H9 (cell line): ENCODE measurements around the gene PLCXD1. TPM values are rescaled to one million over a fixed set of nuclear protein-coding genes. Genes with fewer than 3 reads are reported as not detected.

Experiments
- DNase-seq: peaks from one replicate; pipeline ENCODE4 v3.0.0-alpha.2; 2017
- H2AFZ ChIP-seq: one replicate; pipeline ENCODE4 v1.6.1; 2013; ENCODE audit warnings: mild to moderate bottlenecking, low read length, control low read depth, moderate library complexity
- H2AK5ac ChIP-seq: 2 replicates; pipeline ENCODE4 v1.6.1; 2013; ENCODE audit warnings: low read length, control low read depth, mixed read lengths; ENCODE audit not compliant: insufficient read length
- H2BK120ac ChIP-seq: one replicate; pipeline ENCODE4 v1.6.1; 2013; ENCODE audit warnings: low read depth, mild to moderate bottlenecking, low read length, control low read depth, inconsistent platforms; ENCODE audit not compliant: poor library complexity, severe bottlenecking
- H2BK12ac ChIP-seq: 2 replicates; pipeline ENCODE4 v1.6.1; 2013; ENCODE audit warnings: low read length, control low read depth, mixed read lengths, low read depth; ENCODE audit not compliant: insufficient read length
- H2BK15ac ChIP-seq: 2 replicates; pipeline ENCODE4 v1.6.1; 2013; ENCODE audit warnings: low read depth, low read length, control low read depth
- H2BK20ac ChIP-seq: one replicate; pipeline ENCODE4 v1.6.1; 2013; ENCODE audit warnings: low read depth, mild to moderate bottlenecking, low read length, control low read depth, inconsistent platforms; ENCODE audit not compliant: poor library complexity, severe bottlenecking
- H2BK5ac ChIP-seq: 2 replicates; pipeline ENCODE4 v1.6.1; 2013; ENCODE audit warnings: low read length, control low read depth, mixed read lengths; ENCODE audit not compliant: insufficient read length
- H3K14ac ChIP-seq: 2 replicates; pipeline ENCODE4 v1.6.1; 2013; ENCODE audit warnings: low read length, control low read depth; ENCODE audit not compliant: insufficient read depth
- H3K18ac ChIP-seq: 2 replicates; pipeline ENCODE4 v1.6.1; 2013; ENCODE audit warnings: low read depth, mild to moderate bottlenecking, mixed read lengths, low read length, control low read depth; ENCODE audit not compliant: insufficient read length
- H3K23ac ChIP-seq: 2 replicates; pipeline ENCODE4 v1.6.1; 2013; ENCODE audit warnings: low read length, control low read depth, mixed read lengths, low read depth; ENCODE audit not compliant: insufficient read length
- H3K23me2 ChIP-seq: 2 replicates; pipeline ENCODE4 v1.6.1; 2013; ENCODE audit warnings: low read depth, mild to moderate bottlenecking, mixed read lengths, low read length, control low read depth; ENCODE audit not compliant: insufficient read length, poor library complexity, severe bottlenecking
- H3K27ac ChIP-seq: 2 replicates; pipeline ENCODE4 v1.5.1; 2013; ENCODE audit warnings: low read length, control low read depth, mixed read lengths, low read depth; ENCODE audit not compliant: insufficient read length
- H3K27me3 ChIP-seq: 2 replicates; pipeline ENCODE4 v1.6.1; 2013; ENCODE audit warnings: low read length, control low read depth, inconsistent platforms; ENCODE audit not compliant: insufficient read depth
- H3K4ac ChIP-seq: 2 replicates; pipeline ENCODE4 v1.6.1; 2013; ENCODE audit warnings: low read depth, mild to moderate bottlenecking, control low read depth, inconsistent platforms, low read length, moderate library complexity
- H3K4me1 ChIP-seq: 2 replicates; pipeline ENCODE4 v1.6.1; 2013; ENCODE audit warnings: low read length, control low read depth, inconsistent platforms; ENCODE audit not compliant: insufficient read depth
- H3K4me2 ChIP-seq: 2 replicates; pipeline ENCODE4 v1.6.1; 2013; ENCODE audit warnings: low read length, control low read depth, mixed read lengths; ENCODE audit not compliant: insufficient read length, insufficient read depth
- H3K56ac ChIP-seq: 2 replicates; pipeline ENCODE4 v1.6.1; 2013; ENCODE audit warnings: low read depth, mild to moderate bottlenecking, mixed read lengths, low read length, control low read depth; ENCODE audit not compliant: insufficient read length
- H3K79me1 ChIP-seq: 2 replicates; pipeline ENCODE4 v1.6.1; 2013; ENCODE audit warnings: low read depth, mild to moderate bottlenecking, moderate library complexity, low read length, control low read depth, inconsistent platforms; ENCODE audit not compliant: insufficient read depth, poor library complexity, severe bottlenecking
- H3K79me2 ChIP-seq: 2 replicates; pipeline ENCODE4 v1.6.1; 2013; ENCODE audit warnings: low read length, control low read depth, inconsistent platforms; ENCODE audit not compliant: insufficient read depth
- H3K9ac ChIP-seq: 2 replicates; pipeline ENCODE4 v1.6.1; 2013; ENCODE audit warnings: low read length, control low read depth, mixed read lengths; ENCODE audit not compliant: insufficient read length; ENCODE audit errors: extremely low read depth
- H3K9me3 ChIP-seq: one replicate; pipeline ENCODE4 v1.6.1; 2013; ENCODE audit warnings: low read depth, low read length, inconsistent platforms; ENCODE audit not compliant: control insufficient read depth
- H3T11ph ChIP-seq: one replicate; pipeline ENCODE4 v1.6.1; 2013; ENCODE audit warnings: mild to moderate bottlenecking, low read length, control low read depth, inconsistent platforms
- H4K20me1 ChIP-seq: one replicate; pipeline ENCODE4 v1.6.1; 2013; ENCODE audit not compliant: control insufficient read depth, insufficient read length, insufficient read depth
- H4K5ac ChIP-seq: 2 replicates; pipeline ENCODE4 v1.6.1; 2013; ENCODE audit warnings: low read depth, mild to moderate bottlenecking, mixed read lengths, low read length, control low read depth; ENCODE audit not compliant: insufficient read length
- H4K8ac ChIP-seq: replicated peaks from 2 replicates; pipeline ENCODE4 v1.6.1; 2013; ENCODE audit warnings: low read length, control low read depth, mixed read lengths, low read depth; ENCODE audit not compliant: insufficient read length
- H4K91ac ChIP-seq: 2 replicates; pipeline ENCODE4 v1.6.1; 2013; ENCODE audit warnings: low read depth, mild to moderate bottlenecking, moderate library complexity, mixed read lengths, low read length, control low read depth; ENCODE audit not compliant: insufficient read length
- H3K27ac Mint-ChIP-seq, 3 experiments: 2 replicates in 2 of 3; 3 replicates in 1 of 3; pipeline ENCODE4 v1.8.0; 2020 to 2021; ENCODE audit warnings: mixed read lengths in 3 of 3, mild to moderate bottlenecking in 1 of 3, moderate library complexity in 1 of 3
- H3K27me3 Mint-ChIP-seq: 2 replicates; pipeline ENCODE4 v1.8.0; 2021; ENCODE audit warnings: low read depth, mild to moderate bottlenecking, moderate library complexity, mixed read lengths
- H3K36me3 Mint-ChIP-seq, 3 experiments: 2 replicates in 2 of 3; 3 replicates in 1 of 3; pipeline ENCODE4 v1.8.0; 2020 to 2021; ENCODE audit warnings: low read depth in 3 of 3, mixed read lengths in 3 of 3; ENCODE audit not compliant: insufficient read depth in 1 of 3
- H3K4me1 Mint-ChIP-seq, 2 experiments: 2 replicates each; pipeline ENCODE4 v1.8.0; 2020; ENCODE audit warnings: mixed read lengths in 2 of 2
- H3K4me3 Mint-ChIP-seq, 2 experiments: 2 replicates in 1 of 2; 3 replicates in 1 of 2; pipeline ENCODE4 v1.8.0; 2020 to 2021; ENCODE audit warnings: mild to moderate bottlenecking in 2 of 2, mixed read lengths in 2 of 2, moderate library complexity in 1 of 2
- H3K9me3 Mint-ChIP-seq, 2 experiments: 2 replicates in 1 of 2; 3 replicates in 1 of 2; pipeline ENCODE4 v1.8.0; 2020; ENCODE audit warnings: mild to moderate bottlenecking in 2 of 2, mixed read lengths in 2 of 2, moderate library complexity in 1 of 2
- WGBS: extraction: QIAGEN DNeasy Blood & Tissue Kit; methylation state at CpG from one replicate; pipeline ENCODE4 v1.1.7; 2013; ENCODE audit warnings: missing lambda C conversion rate, low lambda C conversion rate, mixed read lengths; ENCODE audit not compliant: insufficient read length; ENCODE audit errors: extremely low coverage; 5-methylcytosine and 5-hydroxymethylcytosine counted together
- total RNA-seq: library from RNA; stranded (reverse); gene quantifications from 2 replicates; pipeline ENCODE4 v1.2.1, GENCODE V29; 2021
- TF ChIP-seq, protein P1 (sequence below): fragments of 200-600 bp; sonication (generic); conservative IDR thresholded peaks from 3 replicates; pipeline ENCODE4 v1.8.0; 2021; ENCODE audit warnings: antibody characterized with exemption, mild to moderate bottlenecking

Gene PLCXD1
- total RNA-seq, 1 experiment from 2014 or later = 96.5 TPM

GRCh38 chrX:259692-260355 is 21.4 kb upstream of the PLCXD1 start:
- Histone ChIP-seq H2AFZ (no peak overlapping the region), H3K4me2 (peak overlapping the region; percentile 26), H4K5ac (no peak overlapping the region), H3K9ac (no peak overlapping the region), H3K9me3 (no peaks in the 10 kb centered on the region), H3K79me1 (no peaks in the 10 kb centered on the region), H3K4ac (no peak overlapping the region), H3K79me2 (no peaks in the 10 kb centered on the region), H2BK5ac (no peak overlapping the region), H3K27me3 (no peaks in the 10 kb centered on the region), H2BK20ac (no peak overlapping the region), H2AK5ac (no peak overlapping the region), H3K23me2 (no peaks in the 10 kb centered on the region), H3K4me1 (no peaks in the 10 kb centered on the region), H4K20me1 (no peaks in the 10 kb centered on the region), H3K18ac (no peak overlapping the region), H2BK12ac (no peak overlapping the region), H2BK15ac (no peak overlapping the region), H3K56ac (no peak overlapping the region), H4K8ac (no peak overlapping the region), H3K23ac (no peak overlapping the region), H3K27ac (no peak overlapping the region), H4K91ac (no peak overlapping the region), H3T11ph (no peak overlapping the region), H3K14ac (no peak overlapping the region), H2BK120ac (no peak overlapping the region)
- H3K4me3 Mint-ChIP-seq = peak overlapping the region in 1 of 2 experiments; percentile 22; a peak in 1 of 5 replicates
- DNase-seq = peak; percentile 93
- H3K9me3 Mint-ChIP-seq = peaks cover 2 to 3% of the 10 kb centered on the region in 2 experiments; a peak in 2 of 5 replicates
- peak overlapping the region in 2 of 3 experiments; percentile 58 to 89; a peak in 3 of 7 replicates for H3K27ac Mint-ChIP-seq
- TF ChIP-seq, protein P1, sequence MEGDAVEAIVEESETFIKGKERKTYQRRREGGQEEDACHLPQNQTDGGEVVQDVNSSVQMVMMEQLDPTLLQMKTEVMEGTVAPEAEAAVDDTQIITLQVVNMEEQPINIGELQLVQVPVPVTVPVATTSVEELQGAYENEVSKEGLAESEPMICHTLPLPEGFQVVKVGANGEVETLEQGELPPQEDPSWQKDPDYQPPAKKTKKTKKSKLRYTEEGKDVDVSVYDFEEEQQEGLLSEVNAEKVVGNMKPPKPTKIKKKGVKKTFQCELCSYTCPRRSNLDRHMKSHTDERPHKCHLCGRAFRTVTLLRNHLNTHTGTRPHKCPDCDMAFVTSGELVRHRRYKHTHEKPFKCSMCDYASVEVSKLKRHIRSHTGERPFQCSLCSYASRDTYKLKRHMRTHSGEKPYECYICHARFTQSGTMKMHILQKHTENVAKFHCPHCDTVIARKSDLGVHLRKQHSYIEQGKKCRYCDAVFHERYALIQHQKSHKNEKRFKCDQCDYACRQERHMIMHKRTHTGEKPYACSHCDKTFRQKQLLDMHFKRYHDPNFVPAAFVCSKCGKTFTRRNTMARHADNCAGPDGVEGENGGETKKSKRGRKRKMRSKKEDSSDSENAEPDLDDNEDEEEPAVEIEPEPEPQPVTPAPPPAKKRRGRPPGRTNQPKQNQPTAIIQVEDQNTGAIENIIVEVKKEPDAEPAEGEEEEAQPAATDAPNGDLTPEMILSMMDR = no peak
- H3K36me3 Mint-ChIP-seq = no peaks in the 10 kb centered on the region; a peak in 1 of 7 replicates
- H3K27me3 Mint-ChIP-seq = peaks cover 4% of the 10 kb centered on the region
- H3K4me1 Mint-ChIP-seq = peaks cover 10 to 13% of the 10 kb centered on the region in 2 experiments
- WGBS = no CpG with 5 or more reads among the region's 21 CpGs
